CD14-positive monocyte (primary cell): ENCODE results near the gene KLHL14. TPM values are rescaled to one million over a fixed set of nuclear protein-coding genes. Genes with fewer than 3 reads are reported as not detected.

Source experiments
- DNase-seq, 3 donors: peaks; one replicate each; pipeline ENCODE4 v3.0.0-alpha.2; 2011 to 2022
- H2AFZ ChIP-seq: 2 replicates; pipeline ENCODE4 v1.6.0; 2012; ENCODE audit warnings: mild to moderate bottlenecking, low read depth, low read length, inconsistent platforms; ENCODE audit not compliant: insufficient read depth, poor library complexity, severe bottlenecking
- H3K27ac ChIP-seq, 2 donors: 1 replicate in 1 of 2; 2 replicates in 1 of 2; pipeline ENCODE4 v1.5.1; 2012 to 2013; ENCODE audit warnings: low read length in 2 of 2, control low read depth in 1 of 2, inconsistent platforms in 1 of 2, low read depth in 1 of 2, mild to moderate bottlenecking in 1 of 2
- H3K27me3 ChIP-seq, 2 donors: one replicate each; pipeline versions ENCODE4 v1.6.0 to v1.6.1; 2011 to 2013; ENCODE audit warnings: low read length in 2 of 2; ENCODE audit not compliant: control insufficient read depth in 2 of 2, insufficient read depth in 2 of 2
- H3K36me3 ChIP-seq, 2 donors: replicated peaks in 1 of 2; 1 replicate in 1 of 2; 2 replicates in 1 of 2; pipeline versions ENCODE4 v1.5.1 to v1.6.1; 2012 to 2013; ENCODE audit warnings: low read length in 2 of 2, control low read depth in 1 of 2, inconsistent platforms in 1 of 2, mild to moderate bottlenecking in 1 of 2; ENCODE audit not compliant: insufficient read depth in 2 of 2, control insufficient read depth in 1 of 2
- H3K4me1 ChIP-seq, 2 donors: 1 replicate in 1 of 2; 2 replicates in 1 of 2; pipeline versions ENCODE4 v1.5.1 to v1.6.1; 2012 to 2013; ENCODE audit warnings: low read length in 2 of 2, control low read depth in 1 of 2, inconsistent platforms in 1 of 2, mild to moderate bottlenecking in 1 of 2, moderate library complexity in 1 of 2; ENCODE audit not compliant: insufficient read depth in 2 of 2, control insufficient read depth in 1 of 2
- H3K4me2 ChIP-seq: replicated peaks from 2 replicates; pipeline ENCODE3; 2012; ENCODE audit warnings: low read length, moderate library complexity, mild to moderate bottlenecking; ENCODE audit not compliant: poor library complexity, severe bottlenecking; ENCODE audit errors: extremely low read depth
- H3K4me3 ChIP-seq, 3 experiments: fragments of 200-600 bp in 1 of 3; sonication (generic) in 1 of 3; replicated peaks in 1 of 3; 1 replicate in 2 of 3; 2 replicates in 1 of 3; pipeline ENCODE4 v1.5.1; 2011 to 2013; ENCODE audit warnings: low read length in 3 of 3, mild to moderate bottlenecking in 3 of 3, control low read depth in 2 of 3, low read depth in 2 of 3, inconsistent platforms in 1 of 3, moderate library complexity in 1 of 3
- H3K79me2 ChIP-seq: 2 replicates; pipeline ENCODE4 v1.6.0; 2012; ENCODE audit warnings: mild to moderate bottlenecking, control low read depth, inconsistent platforms, low read length, moderate library complexity; ENCODE audit not compliant: insufficient read depth
- H3K9ac ChIP-seq: 2 replicates; pipeline ENCODE4 v1.6.0; 2017; ENCODE audit warnings: low read length, mild to moderate bottlenecking; ENCODE audit not compliant: insufficient read depth, poor library complexity, severe bottlenecking
- H3K9me3 ChIP-seq, 2 donors: replicated peaks in 1 of 2; 1 replicate in 1 of 2; 2 replicates in 1 of 2; pipeline versions ENCODE4 v1.5.1 to v1.6.1; 2012 to 2013; ENCODE audit warnings: low read length in 2 of 2, control low read depth in 1 of 2; ENCODE audit not compliant: control insufficient read depth in 1 of 2, insufficient read depth in 1 of 2
- H4K20me1 ChIP-seq: 2 replicates; pipeline ENCODE4 v1.6.0; 2012; ENCODE audit warnings: mild to moderate bottlenecking, low read length, control low read depth, moderate library complexity; ENCODE audit not compliant: insufficient read depth
- H3K27ac Mint-ChIP-seq, 7 donors: one replicate each; pipeline ENCODE4 v1.8.0; 2020; ENCODE audit warnings: mild to moderate bottlenecking in 7 of 7, mixed read lengths in 7 of 7, moderate library complexity in 6 of 7, inconsistent platforms in 2 of 7
- H3K27me3 Mint-ChIP-seq, 3 donors: one replicate each; pipeline ENCODE4 v1.8.0; 2021 to 2022; ENCODE audit warnings: low read depth in 3 of 3, mild to moderate bottlenecking in 3 of 3, mixed read lengths in 3 of 3, moderate library complexity in 3 of 3, inconsistent platforms in 1 of 3
- H3K36me3 Mint-ChIP-seq, 2 donors: one replicate each; pipeline ENCODE4 v1.8.0; 2020; ENCODE audit warnings: mixed read lengths in 2 of 2, inconsistent platforms in 1 of 2, mild to moderate bottlenecking in 1 of 2
- H3K4me1 Mint-ChIP-seq: one replicate; pipeline ENCODE4 v1.8.0; 2020; ENCODE audit warnings: mild to moderate bottlenecking, mixed read lengths
- H3K4me3 Mint-ChIP-seq, 2 donors: one replicate each; pipeline ENCODE4 v1.8.0; 2020; ENCODE audit warnings: mild to moderate bottlenecking in 2 of 2, mixed read lengths in 2 of 2, moderate library complexity in 1 of 2
- H3K9me3 Mint-ChIP-seq, 7 donors: one replicate each; pipeline ENCODE4 v1.8.0; 2020 to 2022; ENCODE audit warnings: mixed read lengths in 7 of 7, mild to moderate bottlenecking in 6 of 7, moderate library complexity in 6 of 7, inconsistent platforms in 2 of 7
- WGBS: methylation state at CpG from one replicate; pipeline ENCODE4 v1.1.5; 2013; ENCODE audit warnings: missing lambda C conversion rate; ENCODE audit not compliant: insufficient coverage; 5-methylcytosine and 5-hydroxymethylcytosine counted together
- intact Hi-C, 2 donors: fragments of 100-400 bp; cut with micrococcal nuclease; formaldehyde crosslinking; loops; one replicate each; pipeline versions ENCODE4 v1.15.0 to v1.15.1; 2023
- polyA plus RNA-seq, 3 donors: library from polyadenylated mRNA; depleted of rRNA in 1 of 3; unstranded in 2 of 3; stranded (reverse) in 1 of 3; fragments of 300-500 nt in 2 of 3; fragments of >200 nt in 1 of 3; fragmentation: Illumina TruSeq in 2 of 3; gene quantifications; 1 replicate in 2 of 3; 2 replicates in 1 of 3; pipeline ENCODE4 v1.2.3, GENCODE V29; 2012 to 2021
- TF ChIP-seq, protein P1 (sequence below): fragments of 200-600 bp; IDR thresholded peaks from one replicate; pipeline ENCODE4 v1.8.0; 2022; ENCODE audit warnings: antibody characterized with exemption, mild to moderate bottlenecking

Gene KLHL14
- polyA plus RNA-seq, 3 donors = 0.08 TPM; not detected in 2

DNA sequence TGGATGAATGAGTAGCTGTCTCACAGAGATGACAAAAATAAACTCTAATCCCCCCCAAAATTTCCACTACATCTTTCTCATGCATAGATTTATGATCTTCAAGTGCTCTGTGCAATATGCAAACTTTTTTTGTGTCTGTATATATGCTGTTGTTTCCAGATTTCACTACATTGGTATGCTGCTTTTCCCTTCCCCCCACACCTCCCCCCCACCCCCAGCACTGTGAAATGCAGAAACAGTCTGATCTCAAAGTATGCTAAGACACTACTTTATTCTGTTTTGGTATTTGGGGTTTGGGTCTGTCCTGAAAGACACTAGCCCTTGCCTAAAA lies 524 bp upstream of the KLHL14 start:
- TF ChIP-seq, protein P1, sequence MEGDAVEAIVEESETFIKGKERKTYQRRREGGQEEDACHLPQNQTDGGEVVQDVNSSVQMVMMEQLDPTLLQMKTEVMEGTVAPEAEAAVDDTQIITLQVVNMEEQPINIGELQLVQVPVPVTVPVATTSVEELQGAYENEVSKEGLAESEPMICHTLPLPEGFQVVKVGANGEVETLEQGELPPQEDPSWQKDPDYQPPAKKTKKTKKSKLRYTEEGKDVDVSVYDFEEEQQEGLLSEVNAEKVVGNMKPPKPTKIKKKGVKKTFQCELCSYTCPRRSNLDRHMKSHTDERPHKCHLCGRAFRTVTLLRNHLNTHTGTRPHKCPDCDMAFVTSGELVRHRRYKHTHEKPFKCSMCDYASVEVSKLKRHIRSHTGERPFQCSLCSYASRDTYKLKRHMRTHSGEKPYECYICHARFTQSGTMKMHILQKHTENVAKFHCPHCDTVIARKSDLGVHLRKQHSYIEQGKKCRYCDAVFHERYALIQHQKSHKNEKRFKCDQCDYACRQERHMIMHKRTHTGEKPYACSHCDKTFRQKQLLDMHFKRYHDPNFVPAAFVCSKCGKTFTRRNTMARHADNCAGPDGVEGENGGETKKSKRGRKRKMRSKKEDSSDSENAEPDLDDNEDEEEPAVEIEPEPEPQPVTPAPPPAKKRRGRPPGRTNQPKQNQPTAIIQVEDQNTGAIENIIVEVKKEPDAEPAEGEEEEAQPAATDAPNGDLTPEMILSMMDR = no peak
- Histone ChIP-seq H3K4me2 (no peak overlapping the region), H3K4me1 (no peaks in the 10 kb centered on the region), H3K4me3 (no peak overlapping the region), H3K36me3 (no peaks in the 10 kb centered on the region), H3K9ac (no peak overlapping the region), H3K79me2 (no peaks in the 10 kb centered on the region), H3K9me3 (peaks cover 0 to 8% of the 10 kb centered on the region in 2 donors), H3K27ac (no peak overlapping the region), H3K27me3 (peaks cover 38 to 63% of the 10 kb centered on the region in 2 donors), H2AFZ (no peak overlapping the region), H4K20me1 (no peaks in the 10 kb centered on the region)
- peak overlapping the region in 1 of 2 donors; percentile 56 for H3K4me3 Mint-ChIP-seq
- no peaks in the 10 kb centered on the region for H3K36me3 Mint-ChIP-seq
- no peaks in the 10 kb centered on the region for H3K4me1 Mint-ChIP-seq
- DNase-seq = no peak
- intact Hi-C loops = no loop called here
- H3K27ac Mint-ChIP-seq = no peak overlapping the region
- H3K27me3 Mint-ChIP-seq = peaks cover 53 to 64% (median 61%) of the 10 kb centered on the region in 3 donors
- H3K9me3 Mint-ChIP-seq = peaks cover 0 to 9% (median 7%) of the 10 kb centered on the region in 7 donors

DNA sequence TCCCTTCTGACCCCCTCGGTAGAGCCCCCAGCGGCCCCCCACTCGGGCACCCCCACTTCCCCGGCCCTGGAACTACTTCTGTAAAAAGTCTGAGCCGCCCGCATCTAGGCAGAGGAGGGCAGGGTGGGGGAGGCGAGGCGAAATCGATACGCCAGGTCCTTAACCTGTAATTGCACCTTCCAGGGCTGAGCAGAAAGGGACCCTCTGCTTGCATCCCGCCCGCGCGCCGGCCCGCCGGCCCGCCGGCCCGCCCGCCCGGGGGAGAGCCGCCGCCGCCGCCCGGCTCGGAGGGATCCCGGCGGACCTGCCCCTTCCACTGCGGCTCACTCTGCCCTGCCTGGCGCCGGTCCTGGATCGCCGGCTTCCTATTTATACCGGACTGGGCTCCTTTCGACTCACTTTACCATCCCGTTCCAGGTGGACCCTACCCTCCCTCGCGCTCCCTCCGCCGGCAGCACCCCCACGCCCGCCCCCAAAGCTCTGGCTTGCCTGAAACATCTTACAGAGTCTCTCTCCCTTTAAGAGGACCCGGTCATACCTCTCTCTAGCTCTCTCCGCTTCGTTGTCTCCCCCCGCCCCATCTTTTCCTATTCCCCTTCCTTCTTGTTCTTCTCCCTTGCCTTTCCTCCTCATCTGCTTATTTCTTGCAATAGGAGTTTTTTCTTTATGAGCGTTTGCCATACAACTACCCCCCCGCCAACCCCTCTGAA lies 797 bp downstream of the KLHL14 start:
- Histone ChIP-seq H3K27me3 (peaks cover 45 to 76% of the 10 kb centered on the region in 2 donors), H3K4me2 (no peak overlapping the region), H3K9ac (no peak overlapping the region), H3K4me3 (no peak overlapping the region), H2AFZ (no peak overlapping the region), H3K36me3 (no peaks in the 10 kb centered on the region), H3K4me1 (no peaks in the 10 kb centered on the region), H3K27ac (no peak overlapping the region), H3K9me3 (peaks cover 0 to 8% of the 10 kb centered on the region in 2 donors), H3K79me2 (no peaks in the 10 kb centered on the region), H4K20me1 (no peaks in the 10 kb centered on the region)
- intact Hi-C loops = no loop called here
- DNase-seq = no peak
- Mint-ChIP-seq H3K9me3 (peaks cover 0 to 9% (median 7%) of the 10 kb centered on the region in 7 donors), H3K27me3 (peaks cover 58 to 68% (median 65%) of the 10 kb centered on the region in 3 donors), H3K4me1 (no peaks in the 10 kb centered on the region), H3K27ac (no peak overlapping the region), H3K4me3 (peak overlapping the region in 1 of 2 donors; percentile 47), H3K36me3 (no peaks in the 10 kb centered on the region)
- TF ChIP-seq, protein P1 = no peak
- 1% methylated on average over 35 of the region's 50 CpGs for WGBS
